Measurements from ENCODE around the gene SGPP2. TPM values are rescaled to one million over a fixed set of nuclear protein-coding genes. Genes with fewer than 3 reads are reported as not detected.

SGPP2 gene
- total and polyA plus RNA-seq, 8 donors: 0.80 to 10.4 (median 3.6) TPM

DNA sequence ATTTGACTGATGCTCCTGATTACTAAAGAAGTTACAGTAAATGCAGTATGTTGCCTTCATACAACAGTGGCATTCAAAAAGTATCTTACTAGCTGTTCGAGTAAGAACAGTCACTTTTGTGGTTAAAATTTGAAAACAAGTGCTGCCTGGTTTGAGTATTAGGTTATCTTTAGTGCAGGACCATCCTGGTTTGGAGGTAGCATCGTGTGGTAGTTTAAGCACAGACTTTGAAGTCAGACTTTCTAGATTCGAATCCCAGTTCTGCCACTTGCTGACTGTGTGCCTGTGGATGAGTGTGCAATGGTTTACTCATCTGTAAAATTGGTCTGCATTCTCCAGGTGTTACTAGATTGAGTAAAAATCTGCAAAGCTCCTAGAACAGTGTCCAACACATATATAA lies 96.8 kb downstream of the SGPP2 start:
- 49 to 75% methylated on average over 3 of the region's 3 CpGs for WGBS, 2 donors
- FAIRE-seq (no peak), DNase-seq (no peak), ATAC-seq (no peak)
- Histone ChIP-seq H3K4me1 (no peaks in the 10 kb centered on the region), H3K4me3 (no peak overlapping the region), H3K36me3 (no peaks in the 10 kb centered on the region), H3K27ac (no peak overlapping the region), H3K9me3 (no peaks in the 10 kb centered on the region), H3K27me3 (no peaks in the 10 kb centered on the region)
- intact Hi-C loops (cut with DNase I): no loop called here
- TF ChIP-seq, protein P1, sequence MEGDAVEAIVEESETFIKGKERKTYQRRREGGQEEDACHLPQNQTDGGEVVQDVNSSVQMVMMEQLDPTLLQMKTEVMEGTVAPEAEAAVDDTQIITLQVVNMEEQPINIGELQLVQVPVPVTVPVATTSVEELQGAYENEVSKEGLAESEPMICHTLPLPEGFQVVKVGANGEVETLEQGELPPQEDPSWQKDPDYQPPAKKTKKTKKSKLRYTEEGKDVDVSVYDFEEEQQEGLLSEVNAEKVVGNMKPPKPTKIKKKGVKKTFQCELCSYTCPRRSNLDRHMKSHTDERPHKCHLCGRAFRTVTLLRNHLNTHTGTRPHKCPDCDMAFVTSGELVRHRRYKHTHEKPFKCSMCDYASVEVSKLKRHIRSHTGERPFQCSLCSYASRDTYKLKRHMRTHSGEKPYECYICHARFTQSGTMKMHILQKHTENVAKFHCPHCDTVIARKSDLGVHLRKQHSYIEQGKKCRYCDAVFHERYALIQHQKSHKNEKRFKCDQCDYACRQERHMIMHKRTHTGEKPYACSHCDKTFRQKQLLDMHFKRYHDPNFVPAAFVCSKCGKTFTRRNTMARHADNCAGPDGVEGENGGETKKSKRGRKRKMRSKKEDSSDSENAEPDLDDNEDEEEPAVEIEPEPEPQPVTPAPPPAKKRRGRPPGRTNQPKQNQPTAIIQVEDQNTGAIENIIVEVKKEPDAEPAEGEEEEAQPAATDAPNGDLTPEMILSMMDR (IDR thresholded peaks at IDR 0.05): no peak

DNA sequence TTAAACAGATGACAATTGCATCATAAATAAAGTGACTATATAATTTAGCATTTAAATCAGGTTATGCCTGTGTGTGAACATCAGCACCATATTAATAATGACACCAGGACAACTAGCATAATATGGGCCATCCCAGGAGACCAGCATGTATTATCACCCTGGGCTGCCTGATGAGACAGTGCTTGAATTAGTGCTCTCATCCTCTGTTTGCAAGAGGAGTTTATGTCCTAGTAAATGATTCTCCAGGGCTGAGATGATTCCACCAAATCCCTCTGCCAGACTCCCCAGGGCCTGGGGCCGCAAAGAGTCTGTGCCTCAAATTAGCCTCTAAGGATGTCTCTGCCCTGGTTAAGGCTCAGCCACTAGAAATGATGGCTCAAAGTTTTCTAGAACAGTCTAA lies 97.7 kb downstream of the SGPP2 start:
- ATAC-seq (no peak), FAIRE-seq (no peak), DNase-seq (no peak)
- Histone ChIP-seq H3K9me3 (no peaks in the 10 kb centered on the region), H3K36me3 (no peaks in the 10 kb centered on the region), H3K27ac (no peak overlapping the region), H3K4me1 (no peaks in the 10 kb centered on the region), H3K4me3 (no peak overlapping the region), H3K27me3 (no peaks in the 10 kb centered on the region)
- TF ChIP-seq, protein P1 (IDR thresholded peaks at IDR 0.05): no peak
- 88 to 96% methylated on average over 1 of the region's 1 CpG for WGBS, 2 donors
- intact Hi-C loops (cut with DNase I): no loop called here

DNA sequence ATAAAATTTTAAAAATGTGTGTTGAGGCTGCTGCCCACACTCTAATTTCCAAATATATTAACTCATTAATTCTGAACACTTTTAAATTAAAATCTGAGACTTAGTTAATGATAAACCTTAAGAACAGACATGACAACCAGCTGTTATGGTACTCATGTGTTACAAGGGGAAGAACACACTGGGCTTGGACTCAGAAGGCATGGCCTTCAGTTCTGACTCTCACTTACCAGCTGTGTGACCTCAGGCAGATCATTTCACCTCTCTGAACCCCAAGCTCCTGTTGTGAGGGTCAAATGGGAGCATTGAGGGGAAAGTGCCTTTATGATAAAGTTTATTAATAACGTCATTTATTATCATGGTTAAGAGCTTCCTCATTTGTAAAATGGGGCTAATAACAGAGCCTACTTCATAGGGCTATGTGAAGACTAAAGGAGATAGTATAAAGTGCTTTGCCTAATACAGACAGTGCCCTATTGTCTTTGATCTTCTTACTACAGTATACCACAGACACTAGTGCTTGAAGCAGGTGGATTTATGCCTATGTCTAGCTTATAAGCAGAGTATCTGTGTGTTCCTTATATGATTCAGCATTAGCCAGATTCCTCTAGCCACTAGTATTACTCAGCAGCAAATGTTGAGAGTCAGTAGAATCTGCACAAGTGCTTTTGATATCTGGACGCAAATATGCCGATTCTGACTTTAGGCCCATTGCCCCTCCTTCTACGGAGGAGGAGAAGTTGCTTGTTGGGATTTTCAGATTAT lies 99.6 kb downstream of the SGPP2 start:
- no peak for ATAC-seq
- DNase-seq: no peak
- H3K4me1 ChIP-seq: no peaks in the 10 kb centered on the region
- no peak overlapping the region for H3K27ac ChIP-seq
- TF ChIP-seq, protein P1 (IDR thresholded peaks at IDR 0.05): no peak
- no peak overlapping the region for H3K4me3 ChIP-seq
- no peaks in the 10 kb centered on the region for H3K36me3 ChIP-seq
- intact Hi-C loops (cut with DNase I): no loop called here
- no peaks in the 10 kb centered on the region for H3K9me3 ChIP-seq
- FAIRE-seq: no peak
- H3K27me3 ChIP-seq: no peaks in the 10 kb centered on the region
- 70 to 75% methylated on average over 4 of the region's 4 CpGs for WGBS, 2 donors

DNA sequence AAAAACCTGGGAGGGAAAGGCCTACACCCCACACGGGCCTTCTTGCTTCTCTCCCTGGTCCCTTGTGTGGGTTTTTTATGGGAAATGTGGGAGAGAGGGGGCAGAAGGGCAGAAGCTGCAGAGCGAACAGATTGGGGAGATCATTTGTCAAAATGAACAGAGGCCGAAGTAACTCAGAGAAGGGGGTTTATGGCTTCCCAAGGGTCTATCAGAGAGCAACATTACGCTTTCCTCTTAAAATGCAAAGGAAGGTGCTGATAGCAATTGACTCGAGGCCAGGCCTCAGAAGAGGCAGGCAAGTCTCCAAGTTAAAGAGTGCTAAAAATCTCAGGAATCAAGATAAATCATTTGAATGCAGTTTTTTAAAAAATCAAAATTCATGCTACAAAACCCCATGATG lies 101.5 kb downstream of the SGPP2 start:
- ATAC-seq: no peak
- no peak for FAIRE-seq
- Histone ChIP-seq H3K4me3 (no peak overlapping the region), H3K4me1 (no peaks in the 10 kb centered on the region), H3K27ac (no peak overlapping the region), H3K27me3 (no peaks in the 10 kb centered on the region), H3K36me3 (no peaks in the 10 kb centered on the region), H3K9me3 (no peaks in the 10 kb centered on the region)
- TF ChIP-seq, protein P1 (IDR thresholded peaks at IDR 0.05): no peak
- intact Hi-C loops (cut with DNase I): no loop called here
- WGBS, 2 donors: 74 to 76% methylated on average over 5 of the region's 5 CpGs
- DNase-seq: no peak

DNA sequence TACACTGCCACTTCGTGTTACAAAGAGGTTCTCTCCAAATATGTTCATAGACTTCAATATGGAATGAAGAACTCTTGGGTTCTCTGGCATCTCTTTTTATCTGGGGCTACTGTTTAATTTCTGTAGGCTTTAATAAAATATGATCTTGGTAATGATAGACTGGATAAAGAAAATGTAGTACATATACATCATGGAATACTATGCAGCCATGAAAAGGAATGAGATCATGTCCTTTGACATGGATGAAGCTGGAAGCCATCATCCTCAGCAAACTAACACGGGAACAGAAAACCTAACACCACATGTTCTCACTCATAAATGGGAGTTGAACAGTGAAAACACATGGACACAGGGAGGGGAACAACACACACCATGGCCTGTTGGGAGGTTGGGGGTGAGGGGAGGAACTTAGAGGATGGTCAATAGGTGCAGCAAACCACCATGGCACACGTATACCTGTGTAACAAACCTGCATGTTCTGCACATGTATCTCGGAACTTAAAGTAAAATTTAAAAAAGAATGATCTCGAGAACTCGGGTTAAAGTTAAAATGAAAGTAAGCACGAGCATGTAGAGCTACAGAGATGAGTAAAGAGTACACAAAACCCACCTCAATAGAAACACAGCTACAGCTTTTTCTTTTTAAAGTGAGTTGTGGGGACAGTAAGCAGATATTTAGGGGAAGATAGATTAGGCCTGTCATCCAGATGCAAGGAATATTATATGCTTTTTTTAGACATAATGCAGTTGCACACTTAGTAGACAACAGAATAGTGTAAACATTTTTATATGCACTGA lies 102.3 kb downstream of the SGPP2 start:
- TF ChIP-seq, protein P1 (IDR thresholded peaks at IDR 0.05): no peak
- intact Hi-C loops (cut with DNase I): no loop called here
- no peaks in the 10 kb centered on the region for H3K4me1 ChIP-seq
- no peak for DNase-seq
- FAIRE-seq: no peak
- no peaks in the 10 kb centered on the region for H3K9me3 ChIP-seq
- H3K4me3 ChIP-seq: no peak overlapping the region
- no peaks in the 10 kb centered on the region for H3K36me3 ChIP-seq
- no peaks in the 10 kb centered on the region for H3K27me3 ChIP-seq
- 85 to 91% methylated on average over 7 of the region's 7 CpGs for WGBS, 2 donors
- no peak overlapping the region for H3K27ac ChIP-seq
- ATAC-seq: no peak

Measured in pancreas (tissue), 10 donors.